Omental fat pad (tissue), 4 donors: ENCODE data around the gene CARNS1. TPM values are rescaled to one million over a fixed set of nuclear protein-coding genes. Genes with fewer than 3 reads are reported as not detected.

Experiments used
- ATAC-seq: fragments of 150-250 bp; one replicate; pipeline ENCODE4 v1.9.1; 2016; ENCODE audit warnings: mild to moderate bottlenecking, moderate library complexity; ENCODE audit not compliant: low FRiP score
- DNase-seq: peaks from one replicate; pipeline ENCODE4 v3.0.0-alpha.2; 2019; ENCODE audit warnings: low spot score
- total RNA-seq, 4 donors: library from RNA; depleted of rRNA; stranded (reverse); fragments of >200 nt; gene quantifications; one replicate each; pipeline ENCODE4 v1.1.0, GENCODE V29; 2016
- TF ChIP-seq, protein P1 (sequence below), 3 donors: fragments of 450-650 bp; IDR thresholded peaks; one replicate each; pipeline ENCODE4 v1.5.1; 2016 to 2017; ENCODE audit warnings: antibody characterized with exemption in 3 of 3, mild to moderate bottlenecking in 3 of 3, moderate library complexity in 2 of 3

CARNS1 gene
- total RNA-seq, 4 donors from 2014 or later: 0.47 to 42.6 (median 7.5) TPM

DNA sequence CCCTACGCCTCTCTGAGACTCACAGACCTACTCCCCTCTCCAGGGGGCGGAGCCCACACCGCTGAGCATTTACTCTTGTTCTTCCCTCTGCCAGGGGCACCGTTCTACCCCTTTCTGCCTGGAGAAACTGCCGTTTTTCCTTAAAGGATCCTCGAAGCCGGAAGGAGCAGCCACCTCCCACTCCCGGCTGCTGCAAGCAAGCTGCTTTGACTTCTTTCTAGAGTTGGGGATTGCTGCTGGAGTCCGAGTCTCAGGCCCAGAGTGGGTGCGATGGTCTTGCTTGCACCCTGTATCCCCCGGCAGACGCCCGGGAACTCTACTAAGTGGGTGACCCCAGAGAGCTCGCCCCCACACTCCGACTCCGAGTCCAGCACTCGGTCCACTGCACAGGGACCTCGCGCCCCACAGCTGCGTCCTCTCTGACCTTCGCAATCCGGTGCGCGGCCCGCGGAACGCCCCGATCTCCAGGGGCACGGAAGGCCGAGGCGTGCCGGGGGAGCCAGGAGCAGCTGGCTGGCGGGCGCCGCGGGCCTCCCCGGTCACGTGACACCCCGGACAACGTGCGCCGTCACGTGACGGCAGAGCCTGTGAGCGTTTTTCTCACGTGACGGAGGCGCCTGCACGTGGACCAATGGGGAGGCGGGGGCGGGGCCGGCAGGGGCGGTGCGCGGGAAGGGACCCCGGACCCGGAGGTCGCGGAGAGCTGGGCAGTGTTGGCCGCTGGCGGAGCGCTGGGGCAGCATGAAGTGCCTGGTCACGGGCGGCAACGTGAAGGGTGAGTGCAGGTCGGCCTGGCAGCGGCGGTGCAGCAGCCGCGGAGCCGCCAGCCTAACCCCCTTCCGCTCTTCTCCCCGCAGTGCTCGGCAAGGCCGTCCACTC is 23.9 kb upstream of the CARNS1 start, which contains the start of gene RAD9A:
TSS of gene RAD9A (plus strand) at position 683 of the 879 bp plus-strand sequence. CDS start at position 742, 59 bp downstream.
- ATAC-seq (peak; percentile 70), DNase-seq (peak; percentile 95)
- TF ChIP-seq, protein P1, sequence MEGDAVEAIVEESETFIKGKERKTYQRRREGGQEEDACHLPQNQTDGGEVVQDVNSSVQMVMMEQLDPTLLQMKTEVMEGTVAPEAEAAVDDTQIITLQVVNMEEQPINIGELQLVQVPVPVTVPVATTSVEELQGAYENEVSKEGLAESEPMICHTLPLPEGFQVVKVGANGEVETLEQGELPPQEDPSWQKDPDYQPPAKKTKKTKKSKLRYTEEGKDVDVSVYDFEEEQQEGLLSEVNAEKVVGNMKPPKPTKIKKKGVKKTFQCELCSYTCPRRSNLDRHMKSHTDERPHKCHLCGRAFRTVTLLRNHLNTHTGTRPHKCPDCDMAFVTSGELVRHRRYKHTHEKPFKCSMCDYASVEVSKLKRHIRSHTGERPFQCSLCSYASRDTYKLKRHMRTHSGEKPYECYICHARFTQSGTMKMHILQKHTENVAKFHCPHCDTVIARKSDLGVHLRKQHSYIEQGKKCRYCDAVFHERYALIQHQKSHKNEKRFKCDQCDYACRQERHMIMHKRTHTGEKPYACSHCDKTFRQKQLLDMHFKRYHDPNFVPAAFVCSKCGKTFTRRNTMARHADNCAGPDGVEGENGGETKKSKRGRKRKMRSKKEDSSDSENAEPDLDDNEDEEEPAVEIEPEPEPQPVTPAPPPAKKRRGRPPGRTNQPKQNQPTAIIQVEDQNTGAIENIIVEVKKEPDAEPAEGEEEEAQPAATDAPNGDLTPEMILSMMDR (IDR thresholded peaks at IDR 0.05): no peak

DNA sequence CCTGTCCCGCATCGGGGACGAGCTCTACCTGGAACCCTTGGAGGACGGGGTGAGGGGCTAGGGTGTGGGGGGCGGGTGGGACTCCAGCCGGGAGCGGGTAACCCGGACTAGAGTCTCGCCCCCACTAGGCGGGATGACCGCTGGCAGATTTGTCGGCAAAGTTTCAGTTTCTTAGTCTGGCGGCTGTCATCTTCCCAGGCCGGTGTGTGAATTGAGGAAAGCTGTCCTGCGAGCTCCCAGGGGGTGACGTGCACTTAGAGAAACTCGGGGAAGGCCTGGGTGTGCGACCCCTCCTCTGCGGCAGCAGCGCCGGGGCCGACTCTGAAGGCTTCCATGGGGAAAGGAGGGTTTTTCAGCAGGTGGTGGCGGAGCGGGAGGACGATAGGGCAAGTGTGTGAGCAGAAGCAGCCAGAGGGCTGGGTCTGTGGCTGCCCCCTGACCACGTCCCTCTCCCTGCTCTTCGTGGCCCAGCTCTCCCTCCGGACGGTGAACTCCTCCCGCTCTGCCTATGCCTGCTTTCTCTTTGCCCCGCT is 23.2 kb upstream of the CARNS1 start:
- ATAC-seq (peak; percentile 4), DNase-seq (no peak)
- TF ChIP-seq, protein P1 (IDR thresholded peaks at IDR 0.05): no peak

DNA sequence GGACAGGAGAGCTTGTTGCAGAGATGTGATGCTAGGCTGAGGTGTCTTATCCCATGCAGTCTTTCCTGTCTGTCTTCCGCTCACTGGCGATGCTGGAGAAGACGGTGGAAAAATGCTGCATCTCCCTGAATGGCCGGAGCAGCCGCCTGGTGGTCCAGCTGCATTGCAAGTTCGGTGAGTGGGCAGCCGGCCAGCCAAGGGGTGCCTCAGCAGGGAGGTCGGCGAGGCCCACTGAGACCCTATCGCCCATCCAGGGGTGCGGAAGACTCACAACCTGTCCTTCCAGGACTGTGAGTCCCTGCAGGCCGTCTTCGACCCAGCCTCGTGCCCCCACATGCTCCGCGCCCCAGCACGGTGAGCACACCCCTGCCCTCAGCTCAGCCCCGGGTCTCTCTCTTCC is 22.0 kb upstream of the CARNS1 start:
- TF ChIP-seq, protein P1 (IDR thresholded peaks at IDR 0.05): no peak
- no peak for ATAC-seq
- DNase-seq: no peak

DNA sequence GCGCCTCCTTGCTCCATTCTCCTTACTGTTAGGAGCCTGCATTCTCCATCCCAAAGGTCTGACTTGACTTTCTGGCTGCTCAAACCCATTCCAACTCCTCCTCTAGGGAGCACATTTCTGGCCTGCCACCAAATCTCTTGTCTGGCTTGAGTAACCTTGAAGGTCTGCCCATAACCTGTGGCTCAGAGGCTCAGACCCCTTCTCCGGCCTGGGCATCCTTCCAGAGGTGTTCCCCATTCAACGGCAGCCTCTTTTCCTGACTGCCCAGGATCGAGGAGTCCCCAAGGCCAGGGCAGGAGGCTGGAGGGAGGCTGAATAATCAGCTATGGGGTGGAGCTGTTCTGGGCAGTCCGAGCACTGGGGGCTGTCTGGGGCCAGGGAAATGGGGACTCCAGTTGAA is 21.5 kb upstream of the CARNS1 start:
- TF ChIP-seq, protein P1 (IDR thresholded peaks at IDR 0.05): no peak
- ATAC-seq (no peak), DNase-seq (no peak)

DNA sequence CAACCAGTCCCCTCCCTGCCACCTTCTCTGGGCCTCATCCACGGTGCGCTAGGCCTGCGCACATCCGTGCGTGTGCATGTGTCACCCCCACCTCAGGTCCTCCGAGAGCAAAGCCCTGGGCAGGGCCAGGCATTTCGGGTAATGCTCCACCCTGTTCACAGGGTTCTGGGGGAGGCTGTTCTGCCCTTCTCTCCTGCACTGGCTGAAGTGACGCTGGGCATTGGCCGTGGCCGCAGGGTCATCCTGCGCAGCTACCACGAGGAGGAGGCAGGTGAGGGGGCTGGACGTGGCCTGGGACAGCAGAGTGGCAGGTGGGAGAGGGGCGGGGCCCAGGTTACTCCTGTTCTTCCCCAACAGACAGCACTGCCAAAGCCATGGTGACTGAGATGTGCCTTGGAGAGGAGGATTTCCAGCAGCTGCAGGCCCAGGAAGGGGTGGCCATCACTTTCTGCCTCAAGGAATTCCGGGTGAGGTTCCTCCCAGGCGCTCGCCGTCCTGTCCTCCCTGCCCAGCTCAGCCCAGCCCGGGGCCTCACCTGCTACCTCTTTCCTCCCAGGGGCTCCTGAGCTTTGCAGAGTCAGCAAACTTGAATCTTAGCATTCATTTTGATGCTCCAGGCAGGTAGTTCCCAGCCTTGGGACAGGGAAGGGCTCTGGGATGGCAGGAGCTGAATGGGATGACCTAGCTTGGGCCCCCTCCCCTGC is 19.8 kb upstream of the CARNS1 start:
- no peak for ATAC-seq
- TF ChIP-seq, protein P1 (IDR thresholded peaks at IDR 0.05): no peak
- no peak for DNase-seq

DNA sequence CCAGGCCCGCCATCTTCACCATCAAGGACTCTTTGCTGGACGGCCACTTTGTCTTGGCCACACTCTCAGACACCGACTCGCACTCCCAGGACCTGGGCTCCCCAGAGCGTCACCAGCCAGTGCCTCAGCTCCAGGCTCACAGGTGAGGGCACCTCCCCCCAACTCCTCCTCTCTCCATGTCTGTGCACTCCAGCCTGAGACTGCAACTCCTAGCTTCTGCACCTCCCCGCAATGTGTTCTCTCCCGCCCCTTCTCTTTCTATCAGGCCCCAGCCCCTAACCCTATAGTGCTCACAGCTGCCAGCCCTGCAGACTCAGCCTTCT is 19.3 kb upstream of the CARNS1 start:
- DNase-seq: no peak
- TF ChIP-seq, protein P1 (IDR thresholded peaks at IDR 0.05): no peak
- no peak for ATAC-seq
